HL-60 (cell line): Measurements from ENCODE around the gene SLIT1.

Source experiments
- CTCF ChIP-seq: IDR thresholded peaks from one replicate; pipeline ENCODE4 v1.5.1; 2011; ENCODE audit warnings: low read length, control low read depth, inconsistent platforms; ENCODE audit not compliant: insufficient read depth
- GABPA ChIP-seq: IDR thresholded peaks from 2 replicates; pipeline ENCODE4 v1.6.1; 2012; ENCODE audit warnings: low read depth
- POLR2AphosphoS5 ChIP-seq: IDR thresholded peaks from 2 replicates; pipeline ENCODE4 v1.6.1; 2012; ENCODE audit warnings: low read depth
- REST ChIP-seq: IDR thresholded peaks from 2 replicates; pipeline ENCODE4 v1.6.1; 2012; ENCODE audit warnings: low read depth; ENCODE audit not compliant: insufficient replicate concordance

GRCh38 chr10:97020452-97021400 is 165.0 kb downstream of the SLIT1 start:
- TF ChIP-seq REST (no peak), CTCF (no peak), POLR2AphosphoS5 (no peak), GABPA (no peak)
